ENCODE results near the gene PKD2L1. TPM values are rescaled to one million over a fixed set of nuclear protein-coding genes. Genes with fewer than 3 reads are reported as not detected.
A peak's percentile ranks its signal among the peaks of the same experiment; 100 is the strongest.

PKD2L1 gene
- total RNA-seq, 2 experiments from 2014 or later: 0.76 TPM; not detected in 1

- H3K9me3 ChIP-seq (ENCODE audit: low read length): no peaks in the 10 kb centered on the region
- peaks cover 32% of the 10 kb centered on the region for H4K20me1 ChIP-seq (ENCODE audit: insufficient read depth, low read length)
- H3K4me3 ChIP-seq (ENCODE audit: low read depth, low read length, poor library complexity, severe bottlenecking): peak overlapping the region; percentile 95
- H3K9me2 ChIP-seq (ENCODE audit: insufficient read depth, low read length): no peaks in the 10 kb centered on the region
- H3K4me2 ChIP-seq (ENCODE audit: low read length): peak overlapping the region; percentile 88
- DNase-seq (ENCODE audit: low spot score): peak; percentile 25
- intact Hi-C loops (cut with micrococcal nuclease; ENCODE audit: unreplicated experiment): loop anchor here (1.0 to 2.0 kb wide), 3 partner anchors 24 to 187 kb away; partner anchors contain the start of gene HIF1AN
- no peak for TF ChIP-seq EZH2phosphoT487 (IDR thresholded peaks at IDR 0.05; ENCODE audit: borderline replicate concordance, low read depth, low read length)
- TF ChIP-seq CTCF (conservative IDR thresholded peaks at IDR 0.05; ENCODE audit: low read length): 0 out of 2 replicates have a peak, but pooled peaks have one; percentile 17
- H3K4me1 ChIP-seq (ENCODE audit: insufficient read depth, low read length, poor library complexity, severe bottlenecking): peaks cover 55% of the 10 kb centered on the region
- H3K27ac ChIP-seq (ENCODE audit: low read depth, low read length, poor library complexity, severe bottlenecking): peak overlapping the region; percentile 64
- TSS peak; percentile 68 for BruUV-seq (replicated peaks)
- no peak overlapping the region for H2AFZ ChIP-seq (ENCODE audit: low read length)
- peaks cover 55% of the 10 kb centered on the region for H3K79me2 ChIP-seq (ENCODE audit: insufficient read depth, low read depth, low read length)
- ChIA-PET CTCF (ENCODE audit: unreplicated experiment) (interaction anchor here (0.5 kb wide), 2 partner anchors 9 to 26 kb away, joined by 3 to 4 read pairs; no protein-coding TSS in a partner anchor), POLR2A (interaction anchor here (0.5 to 8.5 kb wide), 6 partner anchors 17 to 327 kb away, joined by 3 to 88 read pairs (median 55); no protein-coding TSS in a partner anchor)
- H3K36me3 ChIP-seq (ENCODE audit: insufficient read depth, low read length): peaks cover 54% of the 10 kb centered on the region
Measured at GRCh38 chr10:100347568-100348195, 17.7 kb upstream of the PKD2L1 start.

- H2AFZ ChIP-seq (ENCODE audit: low read length): peak within 1 kb of the TSS; percentile 38
- peaks cover 32% of the 10 kb centered on the region for H4K20me1 ChIP-seq (ENCODE audit: insufficient read depth, low read length)
- BruUV-seq (replicated peaks): no TSS peak
- intact Hi-C loops (cut with micrococcal nuclease; ENCODE audit: unreplicated experiment): loop anchor here (1.0 to 2.0 kb wide), 3 partner anchors 24 to 188 kb away; partner anchors contain the start of gene HIF1AN
- TF ChIP-seq CTCF (conservative IDR thresholded peaks at IDR 0.05; ENCODE audit: low read length) (no peak), EZH2phosphoT487 (IDR thresholded peaks at IDR 0.05; ENCODE audit: borderline replicate concordance, low read depth, low read length) (no peak)
- ChIA-PET POLR2A (interaction anchor here (0.5 to 8.5 kb wide), 16 partner anchors 13 to 678 kb away, joined by 3 to 88 read pairs (median 6); partner anchors contain the start of gene PKD2L1), CTCF (ENCODE audit: unreplicated experiment) (interaction anchor here (0.6 to 2.0 kb wide), 6 partner anchors 10 to 1113 kb away, joined by 3 to 16 read pairs (median 4); no protein-coding TSS in a partner anchor)
- H3K27ac ChIP-seq (ENCODE audit: low read depth, low read length, poor library complexity, severe bottlenecking): peak within 1 kb of the TSS; percentile 64
- no peaks in the 10 kb centered on the region for H3K9me2 ChIP-seq (ENCODE audit: insufficient read depth, low read length)
- H3K79me2 ChIP-seq (ENCODE audit: insufficient read depth, low read depth, low read length): peaks cover 54% of the 10 kb centered on the region
- peak; percentile 97 for DNase-seq (ENCODE audit: low spot score)
- H3K9me3 ChIP-seq (ENCODE audit: low read length): no peaks in the 10 kb centered on the region
- peak within 1 kb of the TSS; percentile 89 for H3K4me2 ChIP-seq (ENCODE audit: low read length)
- peak within 1 kb of the TSS; percentile 95 for H3K4me3 ChIP-seq (ENCODE audit: low read depth, low read length, poor library complexity, severe bottlenecking)
- H3K4me1 ChIP-seq (ENCODE audit: insufficient read depth, low read length, poor library complexity, severe bottlenecking): peaks cover 55% of the 10 kb centered on the region
- H3K36me3 ChIP-seq (ENCODE audit: insufficient read depth, low read length): peaks cover 47% of the 10 kb centered on the region
Measured at GRCh38 chr10:100346765-100347567, 16.9 kb upstream of the PKD2L1 start, which contains the start of gene SCD. TSS of gene SCD (plus strand) at chr10:100347233. CDS start at chr10:100347505, 272 bp downstream.
